BJ (cell line): Measurements from ENCODE around the gene ANKRD24. TPM values are rescaled to one million over a fixed set of nuclear protein-coding genes. Genes with fewer than 3 reads are reported as not detected.
"Not testable (repeated sequence)": the region's sequence is repeated elsewhere in the genome, so short reads cannot be mapped to it uniquely, and the experiment has no call there.

ENCODE experiments used
- CTCF ChIA-PET: fragments of 350-600 bp; formaldehyde crosslinking; extraction: SDS; loops from one replicate; lab custom pipeline; 2021; ENCODE audit warnings: antibody characterized with exemption, inconsistent platforms; lab: Yijun Ruan, JAX
- POLR2A ChIA-PET: fragments of 300-600 bp; sonication (Branson Sonifier 250); formaldehyde crosslinking; extraction: SDS; loops from one replicate; lab custom pipeline; 2021; ENCODE audit warnings: antibody characterized with exemption; lab: Charles Lee
- DNase-seq: peaks from one replicate; pipeline ENCODE4 v3.0.0-alpha.2; 2011; ENCODE audit warnings: low read depth
- H3K27me3 ChIP-seq: 2 replicates; pipeline ENCODE4 v1.6.0; 2011; ENCODE audit warnings: low read length; ENCODE audit not compliant: control insufficient read depth, insufficient read depth
- H3K36me3 ChIP-seq: 2 replicates; pipeline ENCODE4 v1.5.1; 2011; ENCODE audit warnings: low read length; ENCODE audit not compliant: control insufficient read depth, insufficient read depth
- H3K4me3 ChIP-seq: 2 replicates; pipeline ENCODE4 v1.5.1; 2011; ENCODE audit warnings: low read depth, mild to moderate bottlenecking, control low read depth, low read length
- polyA minus RNA-seq: library from RNA; depleted of rRNA, polyadenylated mRNA; stranded (reverse); fragments of >200 nt; gene quantifications from 2 replicates; pipeline ENCODE4 v1.2.3, GENCODE V29; 2011; rRNA and poly(A)+ RNA removed
- polyA plus RNA-seq: library from polyadenylated mRNA; depleted of rRNA; stranded (reverse); fragments of >200 nt; gene quantifications from 2 replicates; pipeline ENCODE4 v1.2.3, GENCODE V29; 2011; rRNA removed
- TF ChIP-seq, protein P1 (sequence below): IDR thresholded peaks from 2 replicates; pipeline ENCODE4 v1.5.1; 2011; ENCODE audit warnings: low read depth, mild to moderate bottlenecking, control low read depth, inconsistent platforms, low read length, moderate library complexity; ENCODE audit not compliant: insufficient read depth

Gene ANKRD24
- polyA plus RNA-seq (0.22 and 0.25 TPM in 2 replicates), polyA minus RNA-seq (not detected in 2 replicates)

DNA sequence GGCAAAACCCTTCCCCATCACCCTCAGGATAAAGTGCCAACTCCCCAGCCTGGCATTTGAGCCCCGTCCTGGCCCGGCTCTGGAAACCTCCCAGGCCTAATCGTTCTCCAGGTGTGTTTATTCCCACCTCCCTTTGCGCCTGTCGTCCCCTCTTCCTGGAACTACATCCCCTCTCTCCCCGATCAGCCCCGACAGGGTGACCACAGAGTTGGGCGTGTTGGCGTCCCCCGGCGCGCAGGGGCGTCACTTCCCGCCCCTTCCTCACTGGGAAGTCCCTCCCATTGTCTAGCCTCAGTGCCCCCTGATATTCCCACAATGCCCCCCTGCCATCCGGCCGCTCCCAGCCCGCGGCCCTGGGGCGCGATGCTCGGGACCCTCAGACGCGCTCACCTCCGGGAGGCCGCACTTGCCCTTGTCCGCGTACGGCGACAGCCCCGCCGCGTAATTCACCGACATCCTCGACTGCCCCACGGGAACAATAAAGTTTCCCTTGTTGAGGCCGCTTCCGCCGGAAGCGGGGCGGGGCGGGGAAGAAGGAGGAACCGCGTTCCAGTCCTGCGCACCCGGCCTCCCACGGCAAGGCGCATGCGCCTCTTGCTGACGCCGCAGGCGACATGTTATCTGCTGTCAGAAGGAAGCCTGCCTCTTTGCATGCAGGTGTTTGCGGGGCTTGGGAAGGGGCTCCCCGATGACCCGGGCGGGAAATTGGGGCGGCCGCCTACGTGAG, at the start of gene ANKRD24, which contains the start of gene SIRT6:
TSS of gene ANKRD24 (plus strand) at position 606 of the 727 bp plus-strand sequence. CDS start 3,737 bp downstream, outside the sequence.
TSS of gene SIRT6 (minus strand) at position 480 of the 727 bp plus-strand sequence. CDS start at position 456, 24 bp downstream.
- Histone ChIP-seq H3K27me3 (no peaks in the 10 kb centered on the region), H3K4me3 (peak within 1 kb of the TSS; percentile 91), H3K36me3 (peaks cover 13% of the 10 kb centered on the region)
- POLR2A ChIA-PET: no interaction called here
- DNase-seq: peak; percentile 64
- CTCF ChIA-PET: no interaction called here
- TF ChIP-seq, protein P1, sequence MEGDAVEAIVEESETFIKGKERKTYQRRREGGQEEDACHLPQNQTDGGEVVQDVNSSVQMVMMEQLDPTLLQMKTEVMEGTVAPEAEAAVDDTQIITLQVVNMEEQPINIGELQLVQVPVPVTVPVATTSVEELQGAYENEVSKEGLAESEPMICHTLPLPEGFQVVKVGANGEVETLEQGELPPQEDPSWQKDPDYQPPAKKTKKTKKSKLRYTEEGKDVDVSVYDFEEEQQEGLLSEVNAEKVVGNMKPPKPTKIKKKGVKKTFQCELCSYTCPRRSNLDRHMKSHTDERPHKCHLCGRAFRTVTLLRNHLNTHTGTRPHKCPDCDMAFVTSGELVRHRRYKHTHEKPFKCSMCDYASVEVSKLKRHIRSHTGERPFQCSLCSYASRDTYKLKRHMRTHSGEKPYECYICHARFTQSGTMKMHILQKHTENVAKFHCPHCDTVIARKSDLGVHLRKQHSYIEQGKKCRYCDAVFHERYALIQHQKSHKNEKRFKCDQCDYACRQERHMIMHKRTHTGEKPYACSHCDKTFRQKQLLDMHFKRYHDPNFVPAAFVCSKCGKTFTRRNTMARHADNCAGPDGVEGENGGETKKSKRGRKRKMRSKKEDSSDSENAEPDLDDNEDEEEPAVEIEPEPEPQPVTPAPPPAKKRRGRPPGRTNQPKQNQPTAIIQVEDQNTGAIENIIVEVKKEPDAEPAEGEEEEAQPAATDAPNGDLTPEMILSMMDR: no peak

DNA sequence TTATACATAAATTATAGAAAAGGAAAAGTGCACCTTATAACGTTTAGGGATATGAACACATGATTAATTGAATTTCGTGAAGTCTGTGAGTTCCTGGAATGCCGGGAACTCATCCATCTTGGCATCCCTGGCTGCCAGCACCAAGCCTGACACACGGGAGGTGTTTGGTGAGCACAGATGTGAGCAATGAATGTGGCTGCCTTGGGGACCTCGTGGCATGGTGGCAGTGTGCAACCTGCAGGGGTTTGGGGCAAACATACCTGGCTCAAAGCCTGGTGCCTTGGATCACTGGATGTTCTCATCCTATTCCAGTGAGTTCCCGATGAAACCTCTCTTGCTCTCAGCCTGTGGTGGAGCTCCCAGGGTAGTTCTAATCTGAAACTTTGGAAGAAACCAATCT, 48.1 kb upstream of the ANKRD24 start:
- POLR2A ChIA-PET: no interaction called here
- Histone ChIP-seq H3K27me3 (no peaks in the 10 kb centered on the region), H3K4me3 (no peak overlapping the region), H3K36me3 (no peaks in the 10 kb centered on the region)
- TF ChIP-seq, protein P1: no peak
- CTCF ChIA-PET: no interaction called here
- no peak for DNase-seq

- H3K4me3 ChIP-seq, DNase-seq, H3K27me3 ChIP-seq, POLR2A ChIA-PET, H3K36me3 ChIP-seq: not testable (repeated sequence)
- CTCF ChIA-PET: interaction anchor here (0.6 kb wide), 1 partner anchor 403 kb away, joined by 3 read pairs; no protein-coding TSS in a partner anchor
Observed at GRCh38 chr19:4135386-4135785, 47.1 kb upstream of the ANKRD24 start.

- ChIA-PET CTCF (no interaction called here), POLR2A (no interaction called here)
- H3K4me3 ChIP-seq: no peak overlapping the region
- TF ChIP-seq, protein P1: no peak
- H3K36me3 ChIP-seq: no peaks in the 10 kb centered on the region
- H3K27me3 ChIP-seq: no peaks in the 10 kb centered on the region
- no peak for DNase-seq
Observed at GRCh38 chr19:4136680-4137088, 45.8 kb upstream of the ANKRD24 start.

GRCh38 chr19:4138445-4138844, 44.0 kb upstream of the ANKRD24 start:
- no peak for DNase-seq
- Histone ChIP-seq H3K27me3 (no peaks in the 10 kb centered on the region), H3K36me3 (no peaks in the 10 kb centered on the region), H3K4me3 (no peak overlapping the region)
- ChIA-PET CTCF (interaction anchor here (2.0 to 3.1 kb wide), 5 partner anchors 10 to 153 kb away, joined by 8 to 21 read pairs (median 10); partner anchors contain the start of genes CREB3L3 and EEF2), POLR2A (no interaction called here)
- TF ChIP-seq, protein P1: no peak
